SK-N-MC (cell line): ENCODE results near the gene CRAT.

Experiments used
- EZH2 ChIP-seq: fragments of 200-600 bp; sonication (generic); IDR thresholded peaks from one replicate; pipeline ENCODE4 v1.6.1; 2017; ENCODE audit warnings: antibody characterized with exemption
- POLR2AphosphoS5 ChIP-seq: IDR thresholded peaks from 2 replicates; pipeline ENCODE4 v1.6.1; 2012; ENCODE audit warnings: mild to moderate bottlenecking, low read depth, low read length, borderline replicate concordance

GRCh38 chr9:129122133-129122532, 11.5 kb upstream of the CRAT start:
- TF ChIP-seq POLR2AphosphoS5 (no peak), EZH2 (no peak)
